Neural progenitor cell (in vitro differentiated cells): ENCODE data around the gene PPIA.

Experiments
- EZH2 ChIP-seq: fragments of 200-600 bp; sonication (generic); IDR thresholded peaks from 2 replicates; pipeline ENCODE4 v1.6.1; 2017; ENCODE audit warnings: antibody characterized with exemption, mild to moderate bottlenecking, moderate library complexity
- TF ChIP-seq, protein P1 (sequence below): fragments of 200-600 bp; sonication (generic); IDR thresholded peaks from 2 replicates; pipeline ENCODE4 v1.5.1; 2017; ENCODE audit warnings: antibody characterized with exemption, mild to moderate bottlenecking

DNA sequence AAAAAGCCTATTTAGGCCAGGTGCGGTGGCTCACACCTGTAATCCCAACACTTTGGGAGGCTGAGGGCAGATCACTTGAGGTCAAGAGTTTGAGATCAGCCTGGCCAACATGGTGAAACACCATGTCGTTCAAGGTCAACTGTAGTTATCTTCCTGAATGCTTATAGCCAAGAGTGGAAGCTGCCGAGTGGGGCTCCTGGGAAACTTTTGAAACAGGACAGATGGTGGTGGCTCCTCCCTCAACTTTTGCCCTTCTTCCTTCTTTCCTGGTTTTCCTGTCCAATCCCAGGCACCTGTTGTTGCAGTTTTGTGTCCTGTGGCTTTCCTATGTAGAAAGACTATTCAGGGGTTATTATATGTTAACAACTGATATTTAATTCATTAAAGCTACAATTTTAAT, 8.7 kb upstream of the PPIA start:
- TF ChIP-seq EZH2 = no peak
- TF ChIP-seq, protein P1, sequence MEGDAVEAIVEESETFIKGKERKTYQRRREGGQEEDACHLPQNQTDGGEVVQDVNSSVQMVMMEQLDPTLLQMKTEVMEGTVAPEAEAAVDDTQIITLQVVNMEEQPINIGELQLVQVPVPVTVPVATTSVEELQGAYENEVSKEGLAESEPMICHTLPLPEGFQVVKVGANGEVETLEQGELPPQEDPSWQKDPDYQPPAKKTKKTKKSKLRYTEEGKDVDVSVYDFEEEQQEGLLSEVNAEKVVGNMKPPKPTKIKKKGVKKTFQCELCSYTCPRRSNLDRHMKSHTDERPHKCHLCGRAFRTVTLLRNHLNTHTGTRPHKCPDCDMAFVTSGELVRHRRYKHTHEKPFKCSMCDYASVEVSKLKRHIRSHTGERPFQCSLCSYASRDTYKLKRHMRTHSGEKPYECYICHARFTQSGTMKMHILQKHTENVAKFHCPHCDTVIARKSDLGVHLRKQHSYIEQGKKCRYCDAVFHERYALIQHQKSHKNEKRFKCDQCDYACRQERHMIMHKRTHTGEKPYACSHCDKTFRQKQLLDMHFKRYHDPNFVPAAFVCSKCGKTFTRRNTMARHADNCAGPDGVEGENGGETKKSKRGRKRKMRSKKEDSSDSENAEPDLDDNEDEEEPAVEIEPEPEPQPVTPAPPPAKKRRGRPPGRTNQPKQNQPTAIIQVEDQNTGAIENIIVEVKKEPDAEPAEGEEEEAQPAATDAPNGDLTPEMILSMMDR = no peak
